NCI-H82 treated with DMSO at 0.1 percent for 48 hours (cell line): ENCODE results near the gene CIAO2B.
"Not testable (repeated sequence)": the region's sequence is repeated elsewhere in the genome, so short reads cannot be mapped to it uniquely, and the experiment has no call there.

Source experiments
- DNase-seq: peaks from one replicate; lab custom pipeline; 2025; ENCODE audit not compliant: unreplicated experiment; lab: John Stamatoyannopoulos, UW

CIAO2B gene

GRCh38 chr16:66904846-66905632 is 29.2 kb downstream of the CIAO2B start:
- DNase-seq, result no peak

- no peak for DNase-seq
Measured at GRCh38 chr16:66904428-66904845, 29.8 kb downstream of the CIAO2B start.

- DNase-seq, result no peak
Measured at GRCh38 chr16:66903544-66904427, 30.4 kb downstream of the CIAO2B start.

- DNase-seq, result peak; percentile 48
Measured at GRCh38 chr16:66902648-66903543, 31.3 kb downstream of the CIAO2B start.

- DNase-seq, result no peak
Measured at GRCh38 chr16:66901626-66902025, 32.6 kb downstream of the CIAO2B start.

- DNase-seq, result peak; percentile 60
Measured at GRCh38 chr16:66900721-66901441, 33.3 kb downstream of the CIAO2B start.

GRCh38 chr16:66899945-66900710 is 34.1 kb downstream of the CIAO2B start:
- DNase-seq, result peak; percentile 70

GRCh38 chr16:66899310-66899944 is 34.8 kb downstream of the CIAO2B start:
- no peak for DNase-seq

- DNase-seq, result no peak
Measured at GRCh38 chr16:66898933-66899309, 35.3 kb downstream of the CIAO2B start.

GRCh38 chr16:66898207-66898606 is 36.0 kb downstream of the CIAO2B start:
- no peak for DNase-seq

- DNase-seq, result not testable (repeated sequence)
Measured at GRCh38 chr16:66896682-66897081, 37.5 kb downstream of the CIAO2B start.

GRCh38 chr16:66895999-66896398 is 38.2 kb downstream of the CIAO2B start:
- DNase-seq, result no peak

GRCh38 chr16:66895689-66895979 is 38.6 kb downstream of the CIAO2B start:
- no peak for DNase-seq

- DNase-seq, result peak; percentile 50
Measured at GRCh38 chr16:66894948-66895688, 39.1 kb downstream of the CIAO2B start.

- DNase-seq, result no peak
Measured at GRCh38 chr16:66894055-66894454, 40.1 kb downstream of the CIAO2B start.

- no peak for DNase-seq
Measured at GRCh38 chr16:66891797-66892196, 42.4 kb downstream of the CIAO2B start.

- no peak for DNase-seq
Measured at GRCh38 chr16:66891360-66891759, 42.8 kb downstream of the CIAO2B start.

GRCh38 chr16:66890799-66891198 is 43.4 kb downstream of the CIAO2B start:
- no peak for DNase-seq

- no peak for DNase-seq
Measured at GRCh38 chr16:66889622-66890021, 44.6 kb downstream of the CIAO2B start.
